AG09319 (cell line): ENCODE results near the gene BCAN.

Source experiments
- DNase-seq: peaks from one replicate; pipeline ENCODE4 v3.0.0-alpha.2; 2010; ENCODE audit warnings: low read depth; ENCODE audit errors: extremely low read depth
- CTCF ChIP-seq: IDR thresholded peaks from 2 replicates; pipeline ENCODE4 v1.5.1; 2011; ENCODE audit warnings: low read depth, mild to moderate bottlenecking, inconsistent platforms, low read length, moderate library complexity

The BCAN gene

GRCh38 chr1:156646738-156647211, 4.9 kb downstream of the BCAN start:
- no peak for TF ChIP-seq CTCF
- DNase-seq = no peak

- DNase-seq = no peak
- no peak for TF ChIP-seq CTCF
Measured at GRCh38 chr1:156647351-156647750, 5.4 kb downstream of the BCAN start.

- DNase-seq = no peak
- TF ChIP-seq CTCF = no peak
Measured at GRCh38 chr1:156648496-156648895, 6.6 kb downstream of the BCAN start.

- TF ChIP-seq CTCF = no peak
- no peak for DNase-seq
Measured at GRCh38 chr1:156648951-156649350, 7.0 kb downstream of the BCAN start.

GRCh38 chr1:156652131-156652991, 10.4 kb downstream of the BCAN start:
- DNase-seq = no peak
- no peak for TF ChIP-seq CTCF

GRCh38 chr1:156652992-156653355, 11.1 kb downstream of the BCAN start:
- TF ChIP-seq CTCF = no peak
- no peak for DNase-seq

- no peak for DNase-seq
- no peak for TF ChIP-seq CTCF
Measured at GRCh38 chr1:156654700-156655099, 12.8 kb downstream of the BCAN start.
